ENCODE data around the gene SMARCB1. TPM values are rescaled to one million over a fixed set of nuclear protein-coding genes. Genes with fewer than 3 reads are reported as not detected.

The SMARCB1 gene
- total and polyA plus RNA-seq, 4 donors = 24.2 to 53.5 (median 40.0) TPM

- intact Hi-C loops (cut with DNase I) = no loop called here
- H3K27me3 ChIP-seq (ENCODE audit: control insufficient read depth in 1 of 2, insufficient read depth in 2 of 2, low read length in 1 of 2) = no peaks in the 10 kb centered on the region
- WGBS, 2 donors = 94 to 95% methylated on average over 10 of the region's 10 CpGs
- H3K9me3 ChIP-seq (ENCODE audit: control insufficient read depth, low read length) = no peaks in the 10 kb centered on the region
- no peaks in the 10 kb centered on the region for H3K36me3 ChIP-seq (ENCODE audit: control insufficient read depth in 1 of 2, insufficient read depth in 2 of 2, low read length in 1 of 2)
- H3K27ac ChIP-seq (ENCODE audit: low read depth in 1 of 2, low read length in 2 of 2) = no peak overlapping the region
- H3K4me3 ChIP-seq (ENCODE audit: low read length in 2 of 2) = no peak overlapping the region
- no peaks in the 10 kb centered on the region for H3K4me1 ChIP-seq (ENCODE audit: control insufficient read depth in 1 of 2, insufficient read depth in 2 of 2, low read length in 2 of 2)
- DNase-seq (peak in 1 of 2 donors; percentile 21), ATAC-seq (ENCODE audit: low FRiP score) (peak; percentile 27)
Observed at GRCh38 chr22:23828800-23829680, 42.3 kb downstream of the SMARCB1 start.

- ATAC-seq (ENCODE audit: low FRiP score) (no peak), DNase-seq (peak in 1 of 2 donors; percentile 10)
- H3K9me3 ChIP-seq (ENCODE audit: control insufficient read depth, low read length) = no peaks in the 10 kb centered on the region
- no peaks in the 10 kb centered on the region for H3K27me3 ChIP-seq (ENCODE audit: control insufficient read depth in 1 of 2, insufficient read depth in 2 of 2, low read length in 1 of 2)
- no peak overlapping the region for H3K27ac ChIP-seq (ENCODE audit: low read depth in 1 of 2, low read length in 2 of 2)
- H3K4me3 ChIP-seq (ENCODE audit: low read length in 2 of 2) = no peak overlapping the region
- no peaks in the 10 kb centered on the region for H3K36me3 ChIP-seq (ENCODE audit: control insufficient read depth in 1 of 2, insufficient read depth in 2 of 2, low read length in 1 of 2)
- no peaks in the 10 kb centered on the region for H3K4me1 ChIP-seq (ENCODE audit: control insufficient read depth in 1 of 2, insufficient read depth in 2 of 2, low read length in 2 of 2)
- WGBS, 2 donors = 82% methylated on average over 7 of the region's 7 CpGs
- intact Hi-C loops (cut with DNase I) = no loop called here
Observed at GRCh38 chr22:23829845-23830372, 43.1 kb downstream of the SMARCB1 start.

DNA sequence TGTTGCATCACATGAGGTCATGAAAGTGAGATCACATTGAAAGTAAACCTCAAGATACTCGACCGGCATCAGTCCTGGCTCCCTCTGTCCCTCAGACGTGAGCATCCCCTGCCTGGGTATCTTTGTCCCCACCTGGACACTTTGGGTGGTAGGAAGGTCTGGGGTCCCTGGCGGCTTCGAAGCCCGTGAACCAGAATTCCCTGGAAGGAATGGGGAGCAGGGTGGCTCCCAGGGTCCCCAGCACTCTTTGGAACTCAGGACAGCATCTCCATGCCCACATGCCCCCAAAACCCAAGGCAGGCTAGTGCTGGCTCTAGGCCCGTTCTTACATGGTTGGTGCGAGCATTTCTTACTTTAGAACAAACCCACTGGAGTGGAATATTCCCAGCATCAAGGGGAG is 44.5 kb downstream of the SMARCB1 start:
- Histone ChIP-seq H3K9me3 (ENCODE audit: control insufficient read depth, low read length) (no peaks in the 10 kb centered on the region), H3K27me3 (ENCODE audit: control insufficient read depth in 1 of 2, insufficient read depth in 2 of 2, low read length in 1 of 2) (no peaks in the 10 kb centered on the region), H3K36me3 (ENCODE audit: control insufficient read depth in 1 of 2, insufficient read depth in 2 of 2, low read length in 1 of 2) (no peaks in the 10 kb centered on the region), H3K27ac (ENCODE audit: low read depth in 1 of 2, low read length in 2 of 2) (no peak overlapping the region), H3K4me1 (ENCODE audit: control insufficient read depth in 1 of 2, insufficient read depth in 2 of 2, low read length in 2 of 2) (no peaks in the 10 kb centered on the region), H3K4me3 (ENCODE audit: low read length in 2 of 2) (no peak overlapping the region)
- peak; percentile 32 to 59 for DNase-seq
- intact Hi-C loops (cut with DNase I) = no loop called here
- 87 to 93% methylated on average over 8 of the region's 8 CpGs for WGBS, 2 donors
- ATAC-seq (ENCODE audit: low FRiP score) = no peak

GRCh38 chr22:23831781-23832180 is 45.0 kb downstream of the SMARCB1 start:
- Histone ChIP-seq H3K9me3 (ENCODE audit: control insufficient read depth, low read length) (no peaks in the 10 kb centered on the region), H3K4me1 (ENCODE audit: control insufficient read depth in 1 of 2, insufficient read depth in 2 of 2, low read length in 2 of 2) (no peaks in the 10 kb centered on the region), H3K36me3 (ENCODE audit: control insufficient read depth in 1 of 2, insufficient read depth in 2 of 2, low read length in 1 of 2) (no peaks in the 10 kb centered on the region), H3K27ac (ENCODE audit: low read depth in 1 of 2, low read length in 2 of 2) (no peak overlapping the region), H3K4me3 (ENCODE audit: low read length in 2 of 2) (no peak overlapping the region), H3K27me3 (ENCODE audit: control insufficient read depth in 1 of 2, insufficient read depth in 2 of 2, low read length in 1 of 2) (no peaks in the 10 kb centered on the region)
- no peak for ATAC-seq (ENCODE audit: low FRiP score)
- WGBS, 2 donors = 71 to 79% methylated on average over 10 of the region's 10 CpGs
- intact Hi-C loops (cut with DNase I) = no loop called here
- DNase-seq = peak in 1 of 2 donors; percentile 24

GRCh38 chr22:23832226-23833016 is 45.7 kb downstream of the SMARCB1 start:
- intact Hi-C loops (cut with DNase I) = no loop called here
- no peaks in the 10 kb centered on the region for H3K36me3 ChIP-seq (ENCODE audit: control insufficient read depth in 1 of 2, insufficient read depth in 2 of 2, low read length in 1 of 2)

DNA sequence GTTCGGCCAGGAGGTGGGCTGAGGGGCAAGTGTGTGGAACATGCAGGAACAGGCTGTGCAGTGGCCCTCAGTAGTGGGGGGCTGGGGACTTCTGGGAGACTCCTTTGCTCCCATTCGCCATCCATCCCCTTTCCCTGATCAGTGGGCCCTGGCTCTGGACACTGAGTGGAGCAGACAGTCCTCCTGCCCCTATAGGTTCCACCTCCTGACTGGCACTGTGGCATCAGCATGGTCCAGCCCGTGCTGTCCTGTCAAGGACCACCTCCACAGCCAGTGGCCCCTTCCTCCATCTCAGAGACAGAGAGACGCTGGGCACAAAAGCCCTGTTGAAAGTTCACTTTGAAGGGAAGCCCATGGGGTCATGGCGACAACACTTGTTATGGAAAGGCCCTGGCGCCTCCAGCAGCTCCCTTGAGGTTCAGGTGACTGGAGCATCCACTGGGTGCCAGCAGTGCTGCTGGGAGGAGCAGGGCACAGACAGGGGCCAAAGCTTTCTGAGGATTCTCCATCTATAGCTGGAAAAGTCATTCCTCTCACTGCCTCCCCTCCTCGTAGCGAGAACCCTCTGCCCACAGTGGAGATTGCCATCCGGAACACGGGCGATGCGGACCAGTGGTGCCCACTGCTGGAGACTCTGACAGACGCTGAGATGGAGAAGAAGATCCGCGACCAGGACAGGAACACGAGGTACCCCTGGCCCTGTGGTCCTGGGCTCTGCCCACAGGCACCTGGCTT is 46.4 kb downstream of the SMARCB1 start:
- H3K36me3 ChIP-seq (ENCODE audit: control insufficient read depth in 1 of 2, insufficient read depth in 2 of 2, low read length in 1 of 2) = no peaks in the 10 kb centered on the region
- intact Hi-C loops (cut with DNase I) = no loop called here
- no peaks in the 10 kb centered on the region for H3K27me3 ChIP-seq (ENCODE audit: control insufficient read depth in 1 of 2, insufficient read depth in 2 of 2, low read length in 1 of 2)
- no peak overlapping the region for H3K4me3 ChIP-seq (ENCODE audit: low read length in 2 of 2)
- H3K9me3 ChIP-seq (ENCODE audit: control insufficient read depth, low read length) = no peaks in the 10 kb centered on the region
- 85 to 88% methylated on average over 14 to 16 of the region's 16 CpGs for WGBS, 2 donors
- H3K27ac ChIP-seq (ENCODE audit: low read depth in 1 of 2, low read length in 2 of 2) = no peak overlapping the region
- DNase-seq = peak; percentile 44 to 63
- no peak for ATAC-seq (ENCODE audit: low FRiP score)
- H3K4me1 ChIP-seq (ENCODE audit: control insufficient read depth in 1 of 2, insufficient read depth in 2 of 2, low read length in 2 of 2) = no peaks in the 10 kb centered on the region

More at GRCh38 chr22:23832226-23833016, 45.7 kb downstream of the SMARCB1 start:
- DNase-seq (peak; percentile 44 to 69), ATAC-seq (ENCODE audit: low FRiP score) (no peak)
- Histone ChIP-seq H3K4me3 (ENCODE audit: low read length in 2 of 2) (no peak overlapping the region), H3K27me3 (ENCODE audit: control insufficient read depth in 1 of 2, insufficient read depth in 2 of 2, low read length in 1 of 2) (no peaks in the 10 kb centered on the region), H3K4me1 (ENCODE audit: control insufficient read depth in 1 of 2, insufficient read depth in 2 of 2, low read length in 2 of 2) (no peaks in the 10 kb centered on the region), H3K9me3 (ENCODE audit: control insufficient read depth, low read length) (no peaks in the 10 kb centered on the region), H3K27ac (ENCODE audit: low read depth in 1 of 2, low read length in 2 of 2) (no peak overlapping the region)
- 47 to 55% methylated on average over 11 of the region's 11 CpGs for WGBS, 2 donors

- Histone ChIP-seq H3K4me3 (ENCODE audit: low read length in 2 of 2) (no peak overlapping the region), H3K9me3 (ENCODE audit: control insufficient read depth, low read length) (no peaks in the 10 kb centered on the region), H3K27ac (ENCODE audit: low read depth in 1 of 2, low read length in 2 of 2) (no peak overlapping the region), H3K4me1 (ENCODE audit: control insufficient read depth in 1 of 2, insufficient read depth in 2 of 2, low read length in 2 of 2) (no peaks in the 10 kb centered on the region), H3K36me3 (ENCODE audit: control insufficient read depth in 1 of 2, insufficient read depth in 2 of 2, low read length in 1 of 2) (no peaks in the 10 kb centered on the region), H3K27me3 (ENCODE audit: control insufficient read depth in 1 of 2, insufficient read depth in 2 of 2, low read length in 1 of 2) (no peaks in the 10 kb centered on the region)
- no peak for ATAC-seq (ENCODE audit: low FRiP score)
- WGBS, 2 donors = 30 to 35% methylated on average over 11 to 13 of the region's 13 CpGs
- intact Hi-C loops (cut with DNase I) = no loop called here
- peak; percentile 51 to 54 for DNase-seq
Observed at GRCh38 chr22:23833911-23834317, 47.1 kb downstream of the SMARCB1 start.

DNA sequence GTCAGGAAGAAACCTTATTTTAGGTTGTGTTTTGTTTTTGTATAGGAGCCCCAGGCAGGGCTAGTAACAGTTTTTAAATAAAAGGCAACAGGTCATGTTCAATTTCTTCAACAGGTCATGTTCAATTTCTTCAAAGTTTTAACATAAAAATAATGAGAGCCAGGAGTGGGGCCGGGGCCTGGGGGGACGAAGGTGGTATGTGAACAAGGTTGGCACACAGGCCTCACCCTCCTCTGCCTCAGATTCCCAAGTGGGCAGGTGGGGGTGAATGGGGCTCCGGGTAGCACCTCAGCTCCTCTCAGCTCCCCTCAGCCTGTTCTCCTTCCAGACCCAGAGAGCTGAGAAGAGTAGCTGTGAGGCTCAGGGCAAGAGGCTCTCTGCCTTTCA is 47.6 kb downstream of the SMARCB1 start:
- Histone ChIP-seq H3K4me1 (ENCODE audit: control insufficient read depth in 1 of 2, insufficient read depth in 2 of 2, low read length in 2 of 2) (no peaks in the 10 kb centered on the region), H3K27ac (ENCODE audit: low read depth in 1 of 2, low read length in 2 of 2) (peak overlapping the region in 1 of 2 donors; percentile 37), H3K4me3 (ENCODE audit: low read length in 2 of 2) (no peak overlapping the region), H3K36me3 (ENCODE audit: control insufficient read depth in 1 of 2, insufficient read depth in 2 of 2, low read length in 1 of 2) (no peaks in the 10 kb centered on the region), H3K9me3 (ENCODE audit: control insufficient read depth, low read length) (no peaks in the 10 kb centered on the region), H3K27me3 (ENCODE audit: control insufficient read depth in 1 of 2, insufficient read depth in 2 of 2, low read length in 1 of 2) (no peaks in the 10 kb centered on the region)
- ATAC-seq (ENCODE audit: low FRiP score) = no peak
- intact Hi-C loops (cut with DNase I) = no loop called here
- 77 to 78% methylated on average over 3 of the region's 3 CpGs for WGBS, 2 donors
- DNase-seq = peak in 1 of 2 donors; percentile 69

All from aorta (tissue), 5 donors.